Lower lobe of right lung (tissue), 2 donors: ENCODE data around the gene ARID4B. TPM values are rescaled to one million over a fixed set of nuclear protein-coding genes. Genes with fewer than 3 reads are reported as not detected.
A peak's percentile ranks its signal among the peaks of the same experiment; 100 is the strongest.

Experiments
- ATAC-seq, 2 donors: fragments of 200-7000 bp; cut with Tn5 transposase; one replicate each; pipeline ENCODE4 v1.9.1; 2020 to 2022; ENCODE audit warnings: mild to moderate bottlenecking in 2 of 2, moderate library complexity in 2 of 2
- DNase-seq: peaks from one replicate; pipeline ENCODE4 v3.0.0-alpha.2; 2020
- H3K27ac ChIP-seq: fragments of 200-600 bp; one replicate; pipeline ENCODE4 v1.8.0; 2022
- H3K27me3 ChIP-seq: fragments of 200-600 bp; one replicate; pipeline ENCODE4 v1.8.0; 2022; ENCODE audit warnings: low read depth
- H3K36me3 ChIP-seq: fragments of 200-600 bp; one replicate; pipeline ENCODE4 v1.8.0; 2022; ENCODE audit warnings: mild to moderate bottlenecking
- H3K4me1 ChIP-seq: fragments of 200-600 bp; one replicate; pipeline ENCODE4 v1.8.0; 2022
- H3K4me3 ChIP-seq: fragments of 200-600 bp; one replicate; pipeline ENCODE4 v1.8.0; 2022; ENCODE audit warnings: mild to moderate bottlenecking
- H3K9me3 ChIP-seq: fragments of 200-600 bp; one replicate; pipeline ENCODE4 v1.8.0; 2022
- CTCF ChIP-seq: fragments of 200-600 bp; IDR thresholded peaks from one replicate; pipeline ENCODE4 v1.8.0; 2022; ENCODE audit warnings: antibody characterized with exemption, mild to moderate bottlenecking
- intact Hi-C: fragments of 100-400 bp; cut with DNase I; formaldehyde crosslinking; loops from one replicate; pipeline ENCODE4 v1.11.0; 2022
- total RNA-seq: library from RNA; stranded (reverse); fragmentation: NEBNext Ultra II Directional; extraction: Animal tissue kit (Norgen Biotek cat#: 25700); gene quantifications from one replicate; pipeline ENCODE4 v1.2.1, GENCODE V29; 2021
- donor health status: DM: no; HTN: yes; CAD: no; lungs with severe emphysema.

ARID4B gene
- total RNA-seq, 1 donor from 2014 or later = 39.1 TPM

- Histone ChIP-seq H3K4me1 (peaks cover 42% of the 10 kb centered on the region), H3K36me3 (no peaks in the 10 kb centered on the region), H3K27me3 (no peaks in the 10 kb centered on the region), H3K4me3 (no peak overlapping the region), H3K9me3 (no peaks in the 10 kb centered on the region), H3K27ac (no peak overlapping the region)
- no peak for TF ChIP-seq CTCF
- ATAC-seq (no peak), DNase-seq (no peak)
- intact Hi-C loops = no loop called here
Observed at GRCh38 chr1:235302143-235302542, 25.8 kb downstream of the ARID4B start.

- ATAC-seq = no peak
Observed at GRCh38 chr1:235299169-235299858, 28.7 kb downstream of the ARID4B start.

GRCh38 chr1:235298758-235299157 lies 29.2 kb downstream of the ARID4B start:
- no peaks in the 10 kb centered on the region for H3K36me3 ChIP-seq
- peaks cover 32% of the 10 kb centered on the region for H3K4me1 ChIP-seq
- no peak for TF ChIP-seq CTCF
- no peaks in the 10 kb centered on the region for H3K9me3 ChIP-seq
- DNase-seq = no peak
- H3K27ac ChIP-seq = no peak overlapping the region
- intact Hi-C loops = no loop called here
- no peak for ATAC-seq
- no peaks in the 10 kb centered on the region for H3K27me3 ChIP-seq
- H3K4me3 ChIP-seq = no peak overlapping the region

More at GRCh38 chr1:235299169-235299858, 28.7 kb downstream of the ARID4B start:
- H3K36me3 ChIP-seq = no peaks in the 10 kb centered on the region
- no peaks in the 10 kb centered on the region for H3K27me3 ChIP-seq
- intact Hi-C loops = no loop called here
- H3K4me3 ChIP-seq = no peak overlapping the region
- no peak for TF ChIP-seq CTCF
- H3K9me3 ChIP-seq = no peaks in the 10 kb centered on the region
- no peak overlapping the region for H3K27ac ChIP-seq
- no peak for DNase-seq
- peaks cover 33% of the 10 kb centered on the region for H3K4me1 ChIP-seq

GRCh38 chr1:235297579-235297978 lies 30.4 kb downstream of the ARID4B start:
- Histone ChIP-seq H3K9me3 (no peaks in the 10 kb centered on the region), H3K27ac (no peak overlapping the region), H3K27me3 (no peaks in the 10 kb centered on the region), H3K4me1 (peaks cover 32% of the 10 kb centered on the region), H3K4me3 (no peak overlapping the region), H3K36me3 (no peaks in the 10 kb centered on the region)
- TF ChIP-seq CTCF = no peak
- peak in 1 of 2 donors; percentile 24 for ATAC-seq
- intact Hi-C loops = no loop called here
- no peak for DNase-seq

- no peaks in the 10 kb centered on the region for H3K9me3 ChIP-seq
- H3K4me3 ChIP-seq = no peak overlapping the region
- intact Hi-C loops = no loop called here
- no peaks in the 10 kb centered on the region for H3K36me3 ChIP-seq
- DNase-seq (no peak), ATAC-seq (no peak)
- H3K4me1 ChIP-seq = peaks cover 29% of the 10 kb centered on the region
- no peak for TF ChIP-seq CTCF
- no peak overlapping the region for H3K27ac ChIP-seq
- H3K27me3 ChIP-seq = no peaks in the 10 kb centered on the region
Observed at GRCh38 chr1:235296729-235297128, 31.2 kb downstream of the ARID4B start.
